Osteoblast (primary cell): ENCODE results near the gene AGPS. TPM values are rescaled to one million over a fixed set of nuclear protein-coding genes. Genes with fewer than 3 reads are reported as not detected.
"Not testable (repeated sequence)": the region's sequence is repeated elsewhere in the genome, so short reads cannot be mapped to it uniquely, and the experiment has no call there.

ENCODE experiments used
- DNase-seq: peaks from one replicate; pipeline ENCODE4 v3.0.0; 2011; ENCODE audit warnings: low spot score, mixed read lengths; ENCODE audit not compliant: insufficient read length; ENCODE audit errors: missing footprints
- H2AFZ ChIP-seq: 2 replicates; pipeline ENCODE4 v1.6.0; 2011; ENCODE audit warnings: mild to moderate bottlenecking, low read length
- H3K27ac ChIP-seq: 2 replicates; pipeline ENCODE4 v1.5.1; 2011; ENCODE audit warnings: mild to moderate bottlenecking, low read depth, low read length, moderate library complexity
- H3K27me3 ChIP-seq: 2 replicates; pipeline ENCODE4 v1.6.0; 2012; ENCODE audit warnings: mild to moderate bottlenecking, control low read depth, inconsistent platforms, low read length, moderate library complexity; ENCODE audit not compliant: insufficient read depth
- H3K36me3 ChIP-seq: 2 replicates; pipeline ENCODE4 v1.5.1; 2011; ENCODE audit warnings: mild to moderate bottlenecking, low read length, control low read depth, moderate library complexity; ENCODE audit not compliant: insufficient read depth
- H3K4me1 ChIP-seq: 2 replicates; pipeline ENCODE4 v1.5.1; 2011; ENCODE audit warnings: mild to moderate bottlenecking, low read length, control low read depth, moderate library complexity; ENCODE audit not compliant: insufficient read depth
- H3K4me2 ChIP-seq: 2 replicates; pipeline ENCODE4 v1.6.0; 2011; ENCODE audit warnings: mild to moderate bottlenecking, low read length; ENCODE audit not compliant: insufficient read depth
- H3K4me3 ChIP-seq: fragments of 200-600 bp; sonication (generic); 3 replicates; pipeline ENCODE4 v1.5.1; 2012; ENCODE audit warnings: mild to moderate bottlenecking, low read length, inconsistent platforms; ENCODE audit not compliant: insufficient read depth
- H3K79me2 ChIP-seq: 2 replicates; pipeline ENCODE4 v1.6.0; 2012; ENCODE audit warnings: mild to moderate bottlenecking, low read length, control low read depth, inconsistent platforms; ENCODE audit not compliant: insufficient read depth
- H3K9me3 ChIP-seq: 2 replicates; pipeline ENCODE4 v1.5.1; 2011; ENCODE audit warnings: low read depth, low read length, control low read depth
- H4K20me1 ChIP-seq: 2 replicates; pipeline ENCODE4 v1.6.0; 2012; ENCODE audit warnings: mild to moderate bottlenecking, low read length, control low read depth; ENCODE audit not compliant: insufficient read depth
- CTCF ChIP-seq: IDR thresholded peaks from 2 replicates; pipeline ENCODE4 v1.5.1; 2011; ENCODE audit warnings: mild to moderate bottlenecking, low read depth, low read length, moderate library complexity; ENCODE audit errors: extremely low read depth
- total RNA-seq: library from RNA; depleted of rRNA; stranded (reverse); fragments of >200 nt; gene quantifications from 2 replicates; pipeline ENCODE4 v1.2.3, GENCODE V29; 2012

The AGPS gene
- total RNA-seq, 1 donor: 34.0 TPM

- DNase-seq: no peak
- Histone ChIP-seq H3K4me1 (no peaks in the 10 kb centered on the region), H3K79me2 (no peaks in the 10 kb centered on the region), H3K4me3 (no peak overlapping the region), H3K9me3 (no peaks in the 10 kb centered on the region), H3K27me3 (no peaks in the 10 kb centered on the region), H4K20me1 (no peaks in the 10 kb centered on the region), H3K4me2 (no peak overlapping the region), H3K27ac (no peak overlapping the region), H3K36me3 (peaks cover 4% of the 10 kb centered on the region), H2AFZ (no peak overlapping the region)
- TF ChIP-seq CTCF: no peak
Observed at GRCh38 chr2:177483531-177483930, 91.0 kb downstream of the AGPS start.

GRCh38 chr2:177484180-177484795 is 91.7 kb downstream of the AGPS start:
- TF ChIP-seq CTCF: no peak

GRCh38 chr2:177485657-177486056 is 93.1 kb downstream of the AGPS start:
- not testable (repeated sequence) for DNase-seq, H3K79me2 ChIP-seq

More at GRCh38 chr2:177484180-177484795, 91.7 kb downstream of the AGPS start:
- no peaks in the 10 kb centered on the region for H3K79me2 ChIP-seq
- H4K20me1 ChIP-seq: no peaks in the 10 kb centered on the region
- peaks cover 4% of the 10 kb centered on the region for H3K36me3 ChIP-seq
- no peak overlapping the region for H3K4me3 ChIP-seq
- H3K4me1 ChIP-seq: no peaks in the 10 kb centered on the region
- H3K27ac ChIP-seq: no peak overlapping the region
- no peak overlapping the region for H3K4me2 ChIP-seq
- no peaks in the 10 kb centered on the region for H3K27me3 ChIP-seq
- no peak for DNase-seq
- H2AFZ ChIP-seq: no peak overlapping the region
- H3K9me3 ChIP-seq: no peaks in the 10 kb centered on the region

GRCh38 chr2:177489719-177490301 is 97.2 kb downstream of the AGPS start:
- TF ChIP-seq CTCF: peak; percentile 69
- Histone ChIP-seq H3K9me3 (no peaks in the 10 kb centered on the region), H3K27me3 (no peaks in the 10 kb centered on the region), H4K20me1 (no peaks in the 10 kb centered on the region), H3K27ac (no peak overlapping the region), H3K4me1 (no peaks in the 10 kb centered on the region), H3K36me3 (peaks cover 3% of the 10 kb centered on the region), H3K4me3 (no peak overlapping the region), H2AFZ (no peak overlapping the region), H3K79me2 (no peaks in the 10 kb centered on the region), H3K4me2 (no peak overlapping the region)
- no peak for DNase-seq

More at GRCh38 chr2:177485657-177486056, 93.1 kb downstream of the AGPS start:
- not testable (repeated sequence) for H3K4me2 ChIP-seq, H3K9me3 ChIP-seq, H3K4me3 ChIP-seq, H3K27ac ChIP-seq, H3K4me1 ChIP-seq, H4K20me1 ChIP-seq, H3K27me3 ChIP-seq, H3K36me3 ChIP-seq, H2AFZ ChIP-seq
